Measurements from ENCODE around the gene CHAMP1. TPM values are rescaled to one million over a fixed set of nuclear protein-coding genes. Genes with fewer than 3 reads are reported as not detected.

Gene CHAMP1
- total and polyA plus RNA-seq, 2 of the 8 experiments (the other 6 are each of a cell fraction or from before 2014, with no cell fraction given) = 26.8 to 41.9 TPM

DNA sequence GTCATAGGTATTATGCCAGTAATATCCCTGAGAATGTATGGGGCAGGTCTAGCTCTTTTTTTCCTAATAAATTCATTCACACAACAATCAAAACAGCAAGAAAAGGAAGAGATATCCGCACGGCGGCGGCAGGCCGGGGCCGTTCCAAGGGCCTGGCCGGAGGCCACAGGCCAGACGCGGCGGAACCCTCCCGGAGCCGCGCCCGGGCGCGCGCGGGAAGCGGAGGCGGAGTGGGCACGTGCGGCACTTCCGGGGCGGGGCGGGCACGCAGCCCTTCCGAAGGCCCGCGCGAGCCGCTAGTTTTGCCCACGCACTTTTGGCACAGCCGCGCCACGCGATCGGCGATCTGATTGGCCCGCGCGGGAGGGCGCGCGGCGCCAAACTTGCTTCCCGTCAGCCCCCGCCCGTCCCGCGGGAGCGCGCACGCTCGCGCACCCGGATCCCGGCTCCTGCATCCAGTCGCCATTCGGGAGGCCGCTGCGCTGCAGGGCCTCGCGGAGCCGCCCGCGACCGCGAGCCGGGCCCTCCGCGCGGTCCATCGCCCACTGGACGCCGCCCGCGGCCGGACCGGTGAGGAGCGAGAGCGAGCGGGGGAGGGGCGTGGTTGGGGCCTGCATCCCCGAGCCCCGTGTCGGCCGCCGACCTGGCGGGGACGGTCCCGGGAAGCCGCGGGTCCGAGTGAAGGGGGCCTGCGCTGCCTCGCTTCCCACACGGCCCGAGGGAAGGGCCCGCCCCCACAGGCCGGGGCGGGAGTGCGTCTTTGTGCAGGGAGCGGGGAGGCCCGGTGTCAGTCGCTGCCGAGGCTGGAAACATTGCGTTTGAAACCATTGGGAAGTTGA is at the start of gene CHAMP1 (continued):
- peak; percentile 20 to 43; a peak in 2 of 4 replicates for TF ChIP-seq SIN3A (conservative IDR thresholded peaks at IDR 0.05 in 1 of 2, IDR thresholded peaks at IDR 0.05 in 1 of 2; ENCODE audit: low read depth in 1 of 2, low read length in 2 of 2)
- TF ChIP-seq TBP (IDR thresholded peaks at IDR 0.05; ENCODE audit: low read depth, low read length) = peak; percentile 29
- TF ChIP-seq TEAD4 (IDR thresholded peaks at IDR 0.05; ENCODE audit: low read depth, low read length) = no peak
- peak; percentile 65 for TF ChIP-seq KDM4A (IDR thresholded peaks at IDR 0.05; ENCODE audit: low read depth, low read length, severe bottlenecking)
- peak; percentile 85 for TF ChIP-seq BACH1 (IDR thresholded peaks at IDR 0.05; ENCODE audit: low read length)
- TF ChIP-seq CHD1 (IDR thresholded peaks at IDR 0.05; ENCODE audit: low read depth, low read length) = no peak; the same call in 1 of the 2 replicates
- 0 out of 3 replicates have a peak, but pooled peaks of 1 of the 2 experiments have one; percentile 3 for TF ChIP-seq EP300 (IDR thresholded peaks at IDR 0.05; ENCODE audit: borderline replicate concordance in 1 of 2, low read depth in 2 of 2, low read length in 2 of 2)
- TF ChIP-seq SIX5 (IDR thresholded peaks at IDR 0.05; ENCODE audit: low read depth, low read length) = no peak
- peak; percentile 97 for TF ChIP-seq PHF8 (conservative IDR thresholded peaks at IDR 0.05; ENCODE audit: low read depth, low read length)
- TF ChIP-seq GTF2F1 (IDR thresholded peaks at IDR 0.05; ENCODE audit: borderline replicate concordance, low read depth, low read length) = peak; percentile 55; the same call in 1 of the 2 replicates
- TF ChIP-seq, protein P1, sequence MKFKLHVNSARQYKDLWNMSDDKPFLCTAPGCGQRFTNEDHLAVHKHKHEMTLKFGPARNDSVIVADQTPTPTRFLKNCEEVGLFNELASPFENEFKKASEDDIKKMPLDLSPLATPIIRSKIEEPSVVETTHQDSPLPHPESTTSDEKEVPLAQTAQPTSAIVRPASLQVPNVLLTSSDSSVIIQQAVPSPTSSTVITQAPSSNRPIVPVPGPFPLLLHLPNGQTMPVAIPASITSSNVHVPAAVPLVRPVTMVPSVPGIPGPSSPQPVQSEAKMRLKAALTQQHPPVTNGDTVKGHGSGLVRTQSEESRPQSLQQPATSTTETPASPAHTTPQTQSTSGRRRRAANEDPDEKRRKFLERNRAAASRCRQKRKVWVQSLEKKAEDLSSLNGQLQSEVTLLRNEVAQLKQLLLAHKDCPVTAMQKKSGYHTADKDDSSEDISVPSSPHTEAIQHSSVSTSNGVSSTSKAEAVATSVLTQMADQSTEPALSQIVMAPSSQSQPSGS (IDR thresholded peaks at IDR 0.05; ENCODE audit: low read length) = no peak
- TF ChIP-seq GABPA (IDR thresholded peaks at IDR 0.05; ENCODE audit: borderline replicate concordance, insufficient read depth, low read length) = peak; percentile 84; the same call in 1 of the 2 replicates
- peak; percentile 41; the same call in 1 of the 2 replicates for TF ChIP-seq SP1 (IDR thresholded peaks at IDR 0.05; ENCODE audit: low read depth, low read length)
- peak; percentile 90 for TF ChIP-seq RBBP5 (IDR thresholded peaks at IDR 0.05; ENCODE audit: borderline replicate concordance, low read depth, low read length)
- TF ChIP-seq TAF1 (IDR thresholded peaks at IDR 0.05; ENCODE audit: low read depth, low read length) = peak; percentile 92
- no peak; a peak in 1 of 4 replicates for TF ChIP-seq RAD21 (IDR thresholded peaks at IDR 0.05 in 1 of 2, conservative IDR thresholded peaks at IDR 0.05 in 1 of 2; ENCODE audit: low read depth in 2 of 2, low read length in 2 of 2)
- TF ChIP-seq YY1 (IDR thresholded peaks at IDR 0.05; ENCODE audit: low read depth, low read length) = peak; percentile 55; the same call in 1 of the 2 replicates
- TF ChIP-seq CREB1 (IDR thresholded peaks at IDR 0.05) = no peak
- peak; percentile 93 for TF ChIP-seq TAF7 (optimal IDR thresholded peaks at IDR 0.05; ENCODE audit: borderline replicate concordance, low read depth, low read length)
- TF ChIP-seq, protein P2, sequence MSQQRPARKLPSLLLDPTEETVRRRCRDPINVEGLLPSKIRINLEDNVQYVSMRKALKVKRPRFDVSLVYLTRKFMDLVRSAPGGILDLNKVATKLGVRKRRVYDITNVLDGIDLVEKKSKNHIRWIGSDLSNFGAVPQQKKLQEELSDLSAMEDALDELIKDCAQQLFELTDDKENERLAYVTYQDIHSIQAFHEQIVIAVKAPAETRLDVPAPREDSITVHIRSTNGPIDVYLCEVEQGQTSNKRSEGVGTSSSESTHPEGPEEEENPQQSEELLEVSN (IDR thresholded peaks at IDR 0.05) = peak; percentile 83
